ENCODE data around the gene CGGBP1.

- TF ChIP-seq, protein P1, sequence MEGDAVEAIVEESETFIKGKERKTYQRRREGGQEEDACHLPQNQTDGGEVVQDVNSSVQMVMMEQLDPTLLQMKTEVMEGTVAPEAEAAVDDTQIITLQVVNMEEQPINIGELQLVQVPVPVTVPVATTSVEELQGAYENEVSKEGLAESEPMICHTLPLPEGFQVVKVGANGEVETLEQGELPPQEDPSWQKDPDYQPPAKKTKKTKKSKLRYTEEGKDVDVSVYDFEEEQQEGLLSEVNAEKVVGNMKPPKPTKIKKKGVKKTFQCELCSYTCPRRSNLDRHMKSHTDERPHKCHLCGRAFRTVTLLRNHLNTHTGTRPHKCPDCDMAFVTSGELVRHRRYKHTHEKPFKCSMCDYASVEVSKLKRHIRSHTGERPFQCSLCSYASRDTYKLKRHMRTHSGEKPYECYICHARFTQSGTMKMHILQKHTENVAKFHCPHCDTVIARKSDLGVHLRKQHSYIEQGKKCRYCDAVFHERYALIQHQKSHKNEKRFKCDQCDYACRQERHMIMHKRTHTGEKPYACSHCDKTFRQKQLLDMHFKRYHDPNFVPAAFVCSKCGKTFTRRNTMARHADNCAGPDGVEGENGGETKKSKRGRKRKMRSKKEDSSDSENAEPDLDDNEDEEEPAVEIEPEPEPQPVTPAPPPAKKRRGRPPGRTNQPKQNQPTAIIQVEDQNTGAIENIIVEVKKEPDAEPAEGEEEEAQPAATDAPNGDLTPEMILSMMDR (conservative IDR thresholded peaks at IDR 0.05): no peak
- TF ChIP-seq ZFX (IDR thresholded peaks at IDR 0.05): no peak
Observed at GRCh38 chr3:88046766-88047165, 12.0 kb downstream of the CGGBP1 start.

Measured in C4-2B (cell line).